Right renal cortex interstitium (tissue), 3 donors: Measurements from ENCODE around the gene LMO1. TPM values are rescaled to one million over a fixed set of nuclear protein-coding genes. Genes with fewer than 3 reads are reported as not detected.

Experiments used
- DNase-seq, 3 donors: peaks; one replicate each; pipeline ENCODE4 v3.0.0-alpha.2; 2013; ENCODE audit warnings: low read depth in 3 of 3, low spot score in 2 of 3
- polyA plus RNA-seq, 3 donors: library from polyadenylated mRNA; unstranded; fragments of 120-200 nt; gene quantifications; one replicate each; pipeline ENCODE4 v1.2.1, GENCODE V29; 2013; ENCODE audit not compliant: insufficient read length in 3 of 3

The LMO1 gene
- polyA plus RNA-seq, 3 donors, result 0.51 to 1.2 (median 0.74) TPM

- DNase-seq, result no peak
These were observed 86.5 kb downstream of the LMO1 start for GRCh38 chr11:8177136-8177535.

Other genes with a start within 250 kb of the LMO1 start
- 10 to 100 TPM; 21.5 to 24.5 (median 24.3) TPM for gene TUB, start 182.7 kb downstream of the LMO1 start, polyA plus RNA-seq
- 10 to 100 TPM in 2 of 3 donors, 1 to 10 TPM in 1; 8.9 to 22.0 (median 10.5) TPM for gene RIC3, start 94.9 kb downstream of the LMO1 start, polyA plus RNA-seq